ENCODE measurements around the gene PDE4B.

The PDE4B gene

DNA sequence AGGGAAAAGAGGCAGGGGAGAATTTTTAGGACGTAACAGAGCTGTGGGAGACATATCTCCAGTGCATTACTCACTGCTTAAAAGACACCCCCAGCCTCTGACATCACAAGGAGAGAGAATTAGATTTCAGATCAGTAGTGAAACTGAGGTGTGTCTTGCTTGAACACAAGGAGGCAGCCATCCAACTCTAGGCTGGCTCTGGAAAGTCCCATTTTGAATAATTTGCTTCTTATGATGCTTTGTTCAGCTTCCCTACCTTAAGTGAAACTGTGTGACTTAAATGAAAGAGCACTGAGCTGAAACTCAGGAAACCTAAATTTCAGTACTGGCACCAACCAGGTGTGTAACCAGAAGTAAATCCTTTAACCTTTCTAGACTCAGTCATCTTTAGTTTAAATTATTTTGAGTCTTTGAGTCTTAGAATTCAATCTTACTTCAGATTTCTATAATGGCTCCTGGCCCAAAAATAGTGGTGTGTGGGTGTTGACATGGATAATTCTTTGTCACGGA lies 489.7 kb downstream of the PDE4B start:
- H3K4me3 ChIP-seq (ENCODE audit: low read depth, low read length): no peak overlapping the region
- in situ Hi-C loops (cut with HindIII; ENCODE audit: low sequenced_read_pairs): no loop called here
- DNase-seq (ENCODE audit: low read depth, low spot score): peak; percentile 77
- TF ChIP-seq CTCF (IDR thresholded peaks at IDR 0.05; ENCODE audit: low read depth, low read length): no peak

- TF ChIP-seq CTCF (IDR thresholded peaks at IDR 0.05; ENCODE audit: low read depth, low read length): no peak
- no peak overlapping the region for H3K4me3 ChIP-seq (ENCODE audit: low read depth, low read length)
- in situ Hi-C loops (cut with HindIII; ENCODE audit: low sequenced_read_pairs): no loop called here
- no peak for DNase-seq (ENCODE audit: low read depth, low spot score)
Observed at GRCh38 chr1:66282891-66283621, 490.4 kb downstream of the PDE4B start.

- no peak for TF ChIP-seq CTCF (IDR thresholded peaks at IDR 0.05; ENCODE audit: low read depth, low read length)
- DNase-seq (ENCODE audit: low read depth, low spot score): peak; percentile 74
Observed at GRCh38 chr1:66283622-66284041, 490.9 kb downstream of the PDE4B start.

GRCh38 chr1:66284746-66285145 lies 492.1 kb downstream of the PDE4B start:
- DNase-seq (ENCODE audit: low read depth, low spot score): no peak
- H3K4me3 ChIP-seq (ENCODE audit: low read depth, low read length): no peak overlapping the region
- no peak for TF ChIP-seq CTCF (IDR thresholded peaks at IDR 0.05; ENCODE audit: low read depth, low read length)
- in situ Hi-C loops (cut with HindIII; ENCODE audit: low sequenced_read_pairs): no loop called here

More at GRCh38 chr1:66283622-66284041, 490.9 kb downstream of the PDE4B start:
- in situ Hi-C loops (cut with HindIII; ENCODE audit: low sequenced_read_pairs): no loop called here
- no peak overlapping the region for H3K4me3 ChIP-seq (ENCODE audit: low read depth, low read length)

GRCh38 chr1:66285618-66286270 lies 493.0 kb downstream of the PDE4B start:
- in situ Hi-C loops (cut with HindIII; ENCODE audit: low sequenced_read_pairs): no loop called here
- H3K4me3 ChIP-seq (ENCODE audit: low read depth, low read length): no peak overlapping the region
- TF ChIP-seq CTCF (IDR thresholded peaks at IDR 0.05; ENCODE audit: low read depth, low read length): no peak
- DNase-seq (ENCODE audit: low read depth, low spot score): no peak

DNA sequence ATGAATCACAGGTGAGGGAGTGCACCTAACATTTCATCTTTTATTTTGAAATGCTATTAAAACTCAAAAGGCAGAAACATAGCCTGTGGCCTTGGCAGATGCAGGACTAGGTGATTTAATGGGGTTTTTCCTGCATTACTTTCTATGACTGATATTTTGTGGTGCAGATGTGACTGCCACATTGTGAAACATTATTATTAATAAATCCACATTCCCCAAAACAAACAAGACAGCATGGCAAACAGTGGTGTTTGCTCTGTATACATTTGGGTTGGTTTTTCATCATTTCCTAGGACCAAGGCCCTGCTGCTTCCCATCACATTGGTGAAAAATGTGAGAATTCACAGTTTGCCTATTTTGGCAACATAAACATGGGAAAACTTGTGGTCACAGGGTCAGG lies 493.6 kb downstream of the PDE4B start:
- H3K4me3 ChIP-seq (ENCODE audit: low read depth, low read length): no peak overlapping the region
- no peak for DNase-seq (ENCODE audit: low read depth, low spot score)
- TF ChIP-seq CTCF (IDR thresholded peaks at IDR 0.05; ENCODE audit: low read depth, low read length): no peak
- in situ Hi-C loops (cut with HindIII; ENCODE audit: low sequenced_read_pairs): no loop called here

All from astrocyte of the spinal cord (primary cell).